ENCODE data around the gene CYB561. TPM values are rescaled to one million over a fixed set of nuclear protein-coding genes. Genes with fewer than 3 reads are reported as not detected.

CYB561 gene
- total and polyA plus RNA-seq, 2 of the 4 experiments (the other 2 are of a cell fraction), result 2.5 to 3.0 TPM

- Histone ChIP-seq H2BK20ac (ENCODE audit: low read depth, low read length) (no peak overlapping the region), H3K9ac (ENCODE audit: low read depth, low read length) (no peak overlapping the region), H2BK5ac (ENCODE audit: low read depth, low read length, poor library complexity, severe bottlenecking) (no peak overlapping the region), H3K4me3 (ENCODE audit: insufficient read depth, low read depth, low read length) (no peak overlapping the region), H3K36me3 (ENCODE audit: control insufficient read depth, insufficient read depth, low read length) (peaks cover 52% of the 10 kb centered on the region), H2BK120ac (ENCODE audit: low read depth, low read length) (no peak overlapping the region), H4K8ac (ENCODE audit: low read depth in 2 of 2, low read length in 2 of 2) (no peak overlapping the region), H3K56ac (ENCODE audit: extremely low read depth, insufficient read depth, low read length) (no peak overlapping the region), H3K18ac (ENCODE audit: low read depth, low read length) (no peak overlapping the region), H3K23ac (ENCODE audit: low read depth, low read length) (no peak overlapping the region), H3K79me1 (ENCODE audit: low read depth in 1 of 2, low read length in 2 of 2) (peaks cover 0 to 7% of the 10 kb centered on the region in 2 experiments; a peak in 1 of 4 replicates), H4K20me1 (ENCODE audit: insufficient read depth, low read length) (no peaks in the 10 kb centered on the region), H2AK9ac (replicated peaks; ENCODE audit: low read depth, low read length, poor library complexity) (no peak overlapping the region), H3K9me3 (ENCODE audit: control insufficient read depth, insufficient read depth, low read length) (no peaks in the 10 kb centered on the region), H3K4ac (ENCODE audit: low read depth, low read length) (no peak overlapping the region), H2BK15ac (ENCODE audit: low read depth, low read length) (no peak overlapping the region), H3K14ac (replicated peaks; ENCODE audit: low read depth, low read length) (no peak overlapping the region), H3K4me1 (ENCODE audit: control insufficient read depth, insufficient read depth, low read length) (no peaks in the 10 kb centered on the region), H3K4me2 (ENCODE audit: low read depth, low read length) (no peak overlapping the region), H3K27ac (ENCODE audit: insufficient read depth, low read length) (no peak overlapping the region), H4K5ac (ENCODE audit: low read depth, low read length) (no peak overlapping the region), H4K91ac (ENCODE audit: insufficient read depth, low read depth, low read length) (no peak overlapping the region), H2AK5ac (ENCODE audit: low read depth, low read length) (no peak overlapping the region), H3K9me1 (ENCODE audit: insufficient read depth, low read length) (peaks cover 2% of the 10 kb centered on the region; the same call in 1 of the 2 replicates), H2AFZ (replicated peaks; ENCODE audit: low read length, poor library complexity) (no peak overlapping the region), H3K27me3 (ENCODE audit: control insufficient read depth, insufficient read depth, low read length) (no peaks in the 10 kb centered on the region)
- no CpG with 5 or more reads among the region's 3 CpGs for WGBS, 2 experiments (ENCODE audit: extremely low coverage in 2 of 2, insufficient read length in 1 of 2)
- intact Hi-C loops (cut with micrococcal nuclease) (no loop called here), dilution Hi-C loops (cut with HindIII; ENCODE audit: low sequenced_read_pairs, unreplicated experiment) (no loop called here), in situ Hi-C loops (cut with MboI; ENCODE audit: low sequenced_read_pairs) (no loop called here)
- ATAC-seq (ENCODE audit: low read depth) (no peak), DNase-seq (no peak)
- no TSS peak for BruUV-seq (replicated peaks)
- ChIA-PET CTCF (interaction anchor here (0.5 kb wide), 1 partner anchor 136 kb away, joined by 3 read pairs; no protein-coding TSS in a partner anchor), POLR2A (ENCODE audit: unreplicated experiment) (no interaction called here)
- TF ChIP-seq CHD1 (IDR thresholded peaks at IDR 0.05; ENCODE audit: low read depth, low read length) (no peak), FOS (IDR thresholded peaks at IDR 0.05; ENCODE audit: low read depth, low read length) (no peak), BHLHE40 (IDR thresholded peaks at IDR 0.05; ENCODE audit: low read depth, low read length) (no peak), MXI1 (IDR thresholded peaks at IDR 0.05; ENCODE audit: borderline replicate concordance, low read depth, low read length) (no peak), MAZ (IDR thresholded peaks at IDR 0.05; ENCODE audit: borderline replicate concordance, low read depth, low read length) (no peak), NFE2L2 (IDR thresholded peaks at IDR 0.05; ENCODE audit: low read depth, low read length) (no peak), CTCF (conservative IDR thresholded peaks at IDR 0.05; ENCODE audit: low read depth, low read length) (no peak), RFX5 (IDR thresholded peaks at IDR 0.05; ENCODE audit: low read depth, low read length) (no peak), USF2 (IDR thresholded peaks at IDR 0.05; ENCODE audit: low read depth, low read length) (no peak), POLR2A (IDR thresholded peaks at IDR 0.05; ENCODE audit: low read depth, low read length) (no peak), MAFK (IDR thresholded peaks at IDR 0.05; ENCODE audit: low read depth, low read length) (no peak), CEBPB (IDR thresholded peaks at IDR 0.05; ENCODE audit: low read depth, low read length) (no peak), ELK1 (IDR thresholded peaks at IDR 0.05; ENCODE audit: borderline replicate concordance, low read depth, low read length) (no peak), RCOR1 (IDR thresholded peaks at IDR 0.05; ENCODE audit: insufficient replicate concordance, low read length) (no peak), SMC3 (IDR thresholded peaks at IDR 0.05; ENCODE audit: low read depth, low read length) (no peak), RAD21 (IDR thresholded peaks at IDR 0.05; ENCODE audit: low read length) (no peak)
These were observed 33.0 kb downstream of the CYB561 start for GRCh38 chr17:63413128-63413527.

All from IMR-90 (cell line).